ENCODE measurements around the gene CAPN14.

Gene CAPN14

DNA sequence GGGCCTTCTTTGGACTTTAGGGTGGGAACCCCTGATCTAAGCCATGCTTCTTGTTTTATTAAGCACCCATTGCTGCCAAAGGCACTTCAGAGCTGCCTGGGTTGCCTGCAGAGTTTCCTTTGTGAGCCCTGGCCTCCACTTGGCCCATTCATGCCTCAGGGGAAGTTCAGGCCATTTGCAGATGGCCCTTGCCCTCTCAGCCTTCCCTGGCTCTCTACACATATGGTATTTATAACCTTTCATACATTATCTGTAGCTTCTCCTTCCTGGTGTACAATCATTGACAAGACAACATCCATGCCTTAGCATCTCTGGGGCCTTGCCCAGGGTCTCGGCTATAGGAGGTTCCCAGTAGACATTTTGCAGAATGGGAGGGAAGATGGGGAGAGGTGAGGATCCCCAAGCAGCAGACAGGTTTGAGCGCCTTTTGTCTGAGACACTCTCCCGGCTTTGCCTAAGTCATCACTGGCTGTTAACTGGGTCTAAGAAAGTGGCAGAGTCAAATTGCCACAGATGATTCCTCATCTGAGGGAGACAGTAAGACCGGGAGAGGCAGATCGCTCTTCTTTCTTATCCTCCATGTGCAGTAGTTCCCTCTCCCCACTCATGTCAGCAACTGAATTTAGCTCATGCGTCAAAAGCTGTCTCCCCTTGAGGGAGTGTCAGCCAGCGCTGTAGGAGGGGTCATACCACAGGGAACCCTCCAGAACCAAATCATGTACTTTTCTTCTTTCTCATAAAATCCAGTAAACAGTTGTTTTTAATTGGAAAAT, 19.3 kb upstream of the CAPN14 start:
- TF ChIP-seq, protein P1, sequence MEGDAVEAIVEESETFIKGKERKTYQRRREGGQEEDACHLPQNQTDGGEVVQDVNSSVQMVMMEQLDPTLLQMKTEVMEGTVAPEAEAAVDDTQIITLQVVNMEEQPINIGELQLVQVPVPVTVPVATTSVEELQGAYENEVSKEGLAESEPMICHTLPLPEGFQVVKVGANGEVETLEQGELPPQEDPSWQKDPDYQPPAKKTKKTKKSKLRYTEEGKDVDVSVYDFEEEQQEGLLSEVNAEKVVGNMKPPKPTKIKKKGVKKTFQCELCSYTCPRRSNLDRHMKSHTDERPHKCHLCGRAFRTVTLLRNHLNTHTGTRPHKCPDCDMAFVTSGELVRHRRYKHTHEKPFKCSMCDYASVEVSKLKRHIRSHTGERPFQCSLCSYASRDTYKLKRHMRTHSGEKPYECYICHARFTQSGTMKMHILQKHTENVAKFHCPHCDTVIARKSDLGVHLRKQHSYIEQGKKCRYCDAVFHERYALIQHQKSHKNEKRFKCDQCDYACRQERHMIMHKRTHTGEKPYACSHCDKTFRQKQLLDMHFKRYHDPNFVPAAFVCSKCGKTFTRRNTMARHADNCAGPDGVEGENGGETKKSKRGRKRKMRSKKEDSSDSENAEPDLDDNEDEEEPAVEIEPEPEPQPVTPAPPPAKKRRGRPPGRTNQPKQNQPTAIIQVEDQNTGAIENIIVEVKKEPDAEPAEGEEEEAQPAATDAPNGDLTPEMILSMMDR (IDR thresholded peaks at IDR 0.05; ENCODE audit: low read depth, low read length, missing control alignments): no peak
- Histone ChIP-seq H3K27ac (no peak overlapping the region), H3K4me3 (ENCODE audit: low read depth, low read length) (no peak overlapping the region), H3K36me3 (replicated peaks) (peaks cover 4% of the 10 kb centered on the region), H3K27me3 (replicated peaks) (no peaks in the 10 kb centered on the region)
- no peak for DNase-seq
- in situ Hi-C loops (cut with HindIII; ENCODE audit: low pct_ligation_motif_present, low sequenced_read_pairs): no loop called here

DNA sequence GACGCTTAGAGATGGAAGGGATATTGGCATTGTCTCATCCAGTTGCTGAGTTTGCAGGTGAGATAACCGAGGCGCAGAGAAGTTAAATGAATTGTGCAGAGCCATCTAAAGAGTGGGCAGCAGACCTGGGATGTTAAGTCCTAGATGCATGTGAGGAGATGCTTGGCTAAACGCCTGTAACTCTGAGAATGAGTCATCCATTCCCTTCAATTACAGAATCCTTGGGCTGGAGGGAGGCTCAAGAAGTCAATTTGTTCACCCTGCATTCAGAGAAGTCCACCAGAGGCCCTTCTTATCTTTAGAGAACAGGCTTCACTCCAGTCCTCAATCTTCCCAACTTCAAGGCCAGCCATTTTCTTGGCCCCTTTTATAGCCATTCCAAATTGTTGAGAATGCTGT, 18.2 kb upstream of the CAPN14 start:
- TF ChIP-seq, protein P1 (IDR thresholded peaks at IDR 0.05; ENCODE audit: low read depth, low read length, missing control alignments): peak; percentile 12
- no peak overlapping the region for H3K27ac ChIP-seq
- DNase-seq: peak; percentile 80
- peak overlapping the region; percentile 85 for H3K4me3 ChIP-seq (ENCODE audit: low read depth, low read length)
- in situ Hi-C loops (cut with HindIII; ENCODE audit: low pct_ligation_motif_present, low sequenced_read_pairs): no loop called here
- no peaks in the 10 kb centered on the region for H3K27me3 ChIP-seq (replicated peaks)
- H3K36me3 ChIP-seq (replicated peaks): peaks cover 4% of the 10 kb centered on the region

DNA sequence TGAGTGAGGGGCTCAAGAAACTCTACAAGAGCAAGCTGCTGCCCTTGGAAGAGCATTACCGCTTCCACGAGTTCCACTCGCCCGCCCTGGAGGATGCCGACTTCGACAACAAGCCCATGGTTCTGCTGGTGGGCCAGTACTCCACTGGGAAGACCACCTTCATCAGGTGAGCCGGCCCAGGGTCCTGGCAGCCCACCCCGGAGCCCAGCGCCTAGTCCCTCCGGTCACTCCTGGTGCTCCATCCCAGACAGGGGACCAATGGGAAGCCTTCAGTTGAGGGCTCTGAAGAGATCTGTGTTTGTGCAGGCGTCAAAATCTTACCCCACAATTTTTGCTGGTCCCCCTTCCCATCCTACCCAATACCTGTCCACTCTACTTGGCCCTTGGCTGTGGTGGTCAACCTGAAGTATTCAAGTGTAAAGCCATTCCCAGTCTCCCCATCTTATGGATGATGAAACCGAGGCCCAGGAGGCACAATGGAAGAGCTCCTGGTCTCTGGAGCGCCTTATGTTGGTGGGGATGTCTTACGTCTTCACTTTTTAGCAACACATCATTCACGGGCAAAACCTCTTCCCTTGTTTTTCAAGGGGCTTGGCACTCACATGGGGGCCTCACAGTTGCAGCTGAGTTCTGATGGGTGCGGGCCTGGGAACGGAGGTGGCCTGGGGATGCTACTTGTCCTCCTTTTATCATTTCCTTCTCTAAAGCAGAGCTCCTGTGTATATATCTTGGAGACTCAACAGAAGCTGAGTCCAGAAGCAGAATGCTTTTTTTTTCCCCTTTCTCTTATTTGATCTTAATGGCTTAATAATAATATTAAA, 17.6 kb upstream of the CAPN14 start:
- DNase-seq: no peak
- H3K36me3 ChIP-seq (replicated peaks): peaks cover 4% of the 10 kb centered on the region
- in situ Hi-C loops (cut with HindIII; ENCODE audit: low pct_ligation_motif_present, low sequenced_read_pairs): no loop called here
- peak overlapping the region; percentile 85 for H3K4me3 ChIP-seq (ENCODE audit: low read depth, low read length)
- H3K27me3 ChIP-seq (replicated peaks): no peaks in the 10 kb centered on the region
- TF ChIP-seq, protein P1 (IDR thresholded peaks at IDR 0.05; ENCODE audit: low read depth, low read length, missing control alignments): no peak
- no peak overlapping the region for H3K27ac ChIP-seq

- H3K27me3 ChIP-seq (replicated peaks): no peaks in the 10 kb centered on the region
- TF ChIP-seq, protein P1 (IDR thresholded peaks at IDR 0.05; ENCODE audit: low read depth, low read length, missing control alignments): peak; percentile 85
- H3K36me3 ChIP-seq (replicated peaks): peaks cover 2% of the 10 kb centered on the region
- in situ Hi-C loops (cut with HindIII; ENCODE audit: low pct_ligation_motif_present, low sequenced_read_pairs): no loop called here
- peak; percentile 89 for DNase-seq
- H3K27ac ChIP-seq: no peak within 1 kb of the TSS
- H3K4me3 ChIP-seq (ENCODE audit: low read depth, low read length): peak within 1 kb of the TSS; percentile 85
Measured at GRCh38 chr2:31233741-31234682, 16.7 kb upstream of the CAPN14 start, which contains the start of gene EHD3. Gene EHD3 (plus strand): TSS chr2:31234152. CDS start chr2:31234622, 470 bp downstream.

DNA sequence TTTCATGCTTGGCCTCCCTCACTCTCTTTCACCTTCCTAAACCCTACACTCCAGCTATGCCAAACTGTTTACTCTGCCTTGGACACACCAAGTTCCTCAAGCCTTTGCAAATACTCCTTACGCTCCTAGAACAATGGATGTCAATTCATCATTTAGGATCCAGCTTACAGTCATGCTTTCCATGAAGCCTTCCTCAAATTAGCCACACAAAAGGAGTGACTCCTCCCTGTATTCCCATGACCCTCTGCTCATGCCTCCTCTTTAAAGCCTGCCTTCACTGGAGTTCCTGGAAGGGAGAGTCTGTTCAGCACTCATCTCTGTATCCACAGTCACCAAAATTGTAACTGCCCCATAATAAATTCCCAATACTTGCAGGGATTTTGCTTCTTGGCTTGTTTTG, 15.9 kb upstream of the CAPN14 start:
- DNase-seq: no peak
- no peak overlapping the region for H3K4me3 ChIP-seq (ENCODE audit: low read depth, low read length)
- no peaks in the 10 kb centered on the region for H3K36me3 ChIP-seq (replicated peaks)
- no peaks in the 10 kb centered on the region for H3K27me3 ChIP-seq (replicated peaks)
- in situ Hi-C loops (cut with HindIII; ENCODE audit: low pct_ligation_motif_present, low sequenced_read_pairs): no loop called here
- TF ChIP-seq, protein P1 (IDR thresholded peaks at IDR 0.05; ENCODE audit: low read depth, low read length, missing control alignments): no peak
- H3K27ac ChIP-seq: no peak overlapping the region
